ENCODE measurements around the gene SLC1A3. TPM values are rescaled to one million over a fixed set of nuclear protein-coding genes. Genes with fewer than 3 reads are reported as not detected.

SLC1A3 gene
- polyA plus RNA-seq, 4 donors: 2.2 to 4.7 (median 3.2) TPM

GRCh38 chr5:36599986-36600779 lies 6.2 kb upstream of the SLC1A3 start:
- no peak for DNase-seq (ENCODE audit: low read depth in 4 of 4, low spot score in 2 of 4)

GRCh38 chr5:36600917-36601527 lies 5.4 kb upstream of the SLC1A3 start:
- no peak for DNase-seq (ENCODE audit: low read depth in 4 of 4, low spot score in 2 of 4)

GRCh38 chr5:36602704-36603321 lies 3.6 kb upstream of the SLC1A3 start:
- DNase-seq (ENCODE audit: low read depth in 4 of 4, low spot score in 2 of 4): no peak

- no peak for DNase-seq (ENCODE audit: low read depth in 4 of 4, low spot score in 2 of 4)
These were observed 1.2 kb upstream of the SLC1A3 start for GRCh38 chr5:36605241-36605640.

- peak in 1 of 4 donors; percentile 15 for DNase-seq (ENCODE audit: low read depth in 4 of 4, low spot score in 2 of 4)
These were observed 374 bp upstream of the SLC1A3 start for GRCh38 chr5:36606036-36606427.

- DNase-seq (ENCODE audit: low read depth in 4 of 4, low spot score in 2 of 4): peak; percentile 22 to 79 (median 52)
These were observed 737 bp downstream of the SLC1A3 start for GRCh38 chr5:36607114-36607571.

- no peak for DNase-seq (ENCODE audit: low read depth in 4 of 4, low spot score in 2 of 4)
These were observed 1.7 kb downstream of the SLC1A3 start for GRCh38 chr5:36607838-36608783.

GRCh38 chr5:36610621-36611020 lies 4.2 kb downstream of the SLC1A3 start:
- no peak for DNase-seq (ENCODE audit: low read depth in 4 of 4, low spot score in 2 of 4)

GRCh38 chr5:36611520-36612274 lies 5.3 kb downstream of the SLC1A3 start:
- DNase-seq (ENCODE audit: low read depth in 4 of 4, low spot score in 2 of 4): no peak

GRCh38 chr5:36613241-36613640 lies 6.8 kb downstream of the SLC1A3 start:
- DNase-seq (ENCODE audit: low read depth in 4 of 4, low spot score in 2 of 4): no peak

- DNase-seq (ENCODE audit: low read depth in 4 of 4, low spot score in 2 of 4): no peak
These were observed 7.6 kb downstream of the SLC1A3 start for GRCh38 chr5:36613771-36614656.

- DNase-seq (ENCODE audit: low read depth in 4 of 4, low spot score in 2 of 4): no peak
These were observed 8.4 kb downstream of the SLC1A3 start for GRCh38 chr5:36614657-36615308.

- no peak for DNase-seq (ENCODE audit: low read depth in 4 of 4, low spot score in 2 of 4)
These were observed 12.7 kb downstream of the SLC1A3 start for GRCh38 chr5:36619012-36619635.

GRCh38 chr5:36621985-36622384 lies 15.6 kb downstream of the SLC1A3 start:
- no peak for DNase-seq (ENCODE audit: low read depth in 4 of 4, low spot score in 2 of 4)

- DNase-seq (ENCODE audit: low read depth in 4 of 4, low spot score in 2 of 4): no peak
These were observed 17.4 kb downstream of the SLC1A3 start for GRCh38 chr5:36623832-36624231.

- no peak for DNase-seq (ENCODE audit: low read depth in 4 of 4, low spot score in 2 of 4)
These were observed 17.9 kb downstream of the SLC1A3 start for GRCh38 chr5:36624277-36624676.

GRCh38 chr5:36628695-36629094 lies 22.3 kb downstream of the SLC1A3 start:
- no peak for DNase-seq (ENCODE audit: low read depth in 4 of 4, low spot score in 2 of 4)

GRCh38 chr5:36629729-36630128 lies 23.3 kb downstream of the SLC1A3 start:
- no peak for DNase-seq (ENCODE audit: low read depth in 4 of 4, low spot score in 2 of 4)

All from left renal cortex interstitium (tissue), 4 donors.